Tibial artery (tissue), 4 donors: Measurements from ENCODE around the gene COX19.

Experiments
- DNase-seq, 2 donors: peaks; one replicate each; pipeline ENCODE4 v3.0.0-alpha.2; 2019
- H3K27ac ChIP-seq, 2 donors: fragments of 200-600 bp; sonication (generic) in 1 of 2; 1 replicate in 1 of 2; 2 replicates in 1 of 2; pipeline ENCODE4 v1.5.1; 2018 to 2019; ENCODE audit warnings: mild to moderate bottlenecking in 1 of 2
- H3K27me3 ChIP-seq, 2 donors: fragments of 200-600 bp; sonication (generic) in 1 of 2; one replicate each; pipeline versions ENCODE4 v1.5.1 to v1.6.0; 2016 to 2019
- H3K36me3 ChIP-seq, 3 donors: fragments of 200-600 bp; sonication (generic) in 2 of 3; one replicate each; pipeline ENCODE4 v1.5.1; 2016 to 2019; ENCODE audit warnings: mild to moderate bottlenecking in 2 of 3
- H3K4me1 ChIP-seq, 4 donors: fragments of 200-600 bp; sonication (generic) in 2 of 4; 1 replicate in 3 of 4; 2 replicates in 1 of 4; pipeline ENCODE4 v1.5.1; 2016 to 2019
- H3K4me3 ChIP-seq, 2 donors: fragments of 200-600 bp; sonication (generic) in 1 of 2; 1 replicate in 1 of 2; 2 replicates in 1 of 2; pipeline ENCODE4 v1.5.1; 2018 to 2019; ENCODE audit warnings: mild to moderate bottlenecking in 2 of 2
- H3K9me3 ChIP-seq, 3 donors: fragments of 200-600 bp; sonication (generic) in 1 of 3; one replicate each; pipeline ENCODE4 v1.5.1; 2016 to 2019
- intact Hi-C: fragments of 100-400 bp; cut with DNase I; formaldehyde crosslinking; loops from one replicate; pipeline ENCODE4 v1.15.0; 2023; ENCODE audit warnings: low total_unique reads
- TF ChIP-seq, protein P1 (sequence below), 2 experiments: fragments of 200-600 bp in 1 of 2; fragments of 450-650 bp in 1 of 2; IDR thresholded peaks; one replicate each; pipeline ENCODE4 v1.5.1; 2017 to 2019; ENCODE audit warnings: antibody characterized with exemption in 2 of 2, mild to moderate bottlenecking in 1 of 2, moderate library complexity in 1 of 2

The COX19 gene

DNA sequence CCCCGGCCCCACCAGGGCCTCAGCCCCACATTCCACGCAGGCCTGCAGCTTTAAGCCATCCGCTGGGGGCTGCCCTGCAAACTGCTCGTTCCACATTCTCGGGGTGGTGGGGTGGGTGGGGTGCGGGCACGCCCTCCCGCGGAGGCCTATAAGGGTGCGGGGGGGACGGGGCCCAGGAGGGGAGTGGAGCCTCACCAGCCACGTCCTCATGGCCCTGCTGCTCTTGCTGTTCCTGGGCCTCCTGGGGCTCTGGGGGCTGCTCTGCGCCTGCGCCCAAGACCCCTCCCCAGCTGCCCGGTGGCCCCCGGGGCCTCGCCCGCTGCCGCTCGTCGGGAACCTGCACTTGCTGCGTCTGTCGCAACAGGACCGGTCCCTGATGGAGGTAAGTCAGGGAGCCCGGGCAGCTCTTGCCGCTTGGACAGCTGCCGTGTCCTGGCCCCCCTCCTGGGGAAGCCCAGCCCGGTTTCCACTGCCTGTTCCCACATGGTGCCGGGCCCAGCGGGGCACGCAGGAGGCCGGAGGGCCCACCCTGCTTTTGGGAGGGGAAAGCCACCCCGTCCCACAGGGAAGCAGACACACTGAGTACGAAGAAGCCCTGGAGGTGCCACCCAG lies 7.8 kb upstream of the COX19 start, which contains the start of gene CYP2W1:
Gene CYP2W1, plus strand, starts transcription at position 178 of the 612 bp plus-strand sequence. Its CDS starts 31 bp downstream, at position 209.
- Histone ChIP-seq H3K9me3 (no peaks in the 10 kb centered on the region), H3K36me3 (no peaks in the 10 kb centered on the region), H3K27ac (no peak within 1 kb of the TSS), H3K4me1 (peaks cover 0 to 4% (median 0%) of the 10 kb centered on the region in 4 donors), H3K27me3 (peaks cover 0 to 55% of the 10 kb centered on the region in 2 donors), H3K4me3 (no peak within 1 kb of the TSS)
- TF ChIP-seq, protein P1, sequence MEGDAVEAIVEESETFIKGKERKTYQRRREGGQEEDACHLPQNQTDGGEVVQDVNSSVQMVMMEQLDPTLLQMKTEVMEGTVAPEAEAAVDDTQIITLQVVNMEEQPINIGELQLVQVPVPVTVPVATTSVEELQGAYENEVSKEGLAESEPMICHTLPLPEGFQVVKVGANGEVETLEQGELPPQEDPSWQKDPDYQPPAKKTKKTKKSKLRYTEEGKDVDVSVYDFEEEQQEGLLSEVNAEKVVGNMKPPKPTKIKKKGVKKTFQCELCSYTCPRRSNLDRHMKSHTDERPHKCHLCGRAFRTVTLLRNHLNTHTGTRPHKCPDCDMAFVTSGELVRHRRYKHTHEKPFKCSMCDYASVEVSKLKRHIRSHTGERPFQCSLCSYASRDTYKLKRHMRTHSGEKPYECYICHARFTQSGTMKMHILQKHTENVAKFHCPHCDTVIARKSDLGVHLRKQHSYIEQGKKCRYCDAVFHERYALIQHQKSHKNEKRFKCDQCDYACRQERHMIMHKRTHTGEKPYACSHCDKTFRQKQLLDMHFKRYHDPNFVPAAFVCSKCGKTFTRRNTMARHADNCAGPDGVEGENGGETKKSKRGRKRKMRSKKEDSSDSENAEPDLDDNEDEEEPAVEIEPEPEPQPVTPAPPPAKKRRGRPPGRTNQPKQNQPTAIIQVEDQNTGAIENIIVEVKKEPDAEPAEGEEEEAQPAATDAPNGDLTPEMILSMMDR (IDR thresholded peaks at IDR 0.05): no peak
- DNase-seq: no peak
- intact Hi-C loops: no loop called here

DNA sequence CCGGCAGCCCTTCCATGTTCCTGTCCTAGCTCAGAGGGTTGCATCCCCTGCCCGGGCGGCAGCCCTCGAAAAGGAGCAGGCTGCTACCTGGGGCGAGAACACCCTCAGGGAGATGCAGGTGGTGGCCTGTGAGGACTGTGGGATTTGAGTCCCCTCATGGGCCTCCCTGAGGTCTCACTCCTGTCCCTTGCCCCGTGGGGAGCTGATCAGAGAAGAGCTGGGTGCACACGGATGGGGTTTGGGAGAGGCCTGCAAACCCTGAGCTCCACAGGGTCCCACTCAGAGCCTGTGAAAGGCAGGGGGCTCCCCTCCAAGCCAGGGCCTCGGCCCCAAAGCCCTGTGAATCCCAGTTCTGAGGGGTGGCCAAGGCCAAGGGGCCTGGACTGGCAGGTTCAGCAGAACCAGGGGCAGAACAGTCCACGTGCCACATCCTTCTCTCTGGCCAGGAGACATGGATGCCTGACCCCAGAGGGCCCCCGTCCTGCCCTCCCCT lies 7.2 kb upstream of the COX19 start:
- H3K27me3 ChIP-seq: peaks cover 0 to 50% of the 10 kb centered on the region in 2 donors
- no peak overlapping the region for H3K4me3 ChIP-seq
- H3K4me1 ChIP-seq: peaks cover 0 to 2% (median 0%) of the 10 kb centered on the region in 4 donors
- TF ChIP-seq, protein P1 (IDR thresholded peaks at IDR 0.05): no peak
- no peak overlapping the region for H3K27ac ChIP-seq
- intact Hi-C loops: no loop called here
- H3K9me3 ChIP-seq: no peaks in the 10 kb centered on the region
- no peaks in the 10 kb centered on the region for H3K36me3 ChIP-seq
- DNase-seq: no peak

DNA sequence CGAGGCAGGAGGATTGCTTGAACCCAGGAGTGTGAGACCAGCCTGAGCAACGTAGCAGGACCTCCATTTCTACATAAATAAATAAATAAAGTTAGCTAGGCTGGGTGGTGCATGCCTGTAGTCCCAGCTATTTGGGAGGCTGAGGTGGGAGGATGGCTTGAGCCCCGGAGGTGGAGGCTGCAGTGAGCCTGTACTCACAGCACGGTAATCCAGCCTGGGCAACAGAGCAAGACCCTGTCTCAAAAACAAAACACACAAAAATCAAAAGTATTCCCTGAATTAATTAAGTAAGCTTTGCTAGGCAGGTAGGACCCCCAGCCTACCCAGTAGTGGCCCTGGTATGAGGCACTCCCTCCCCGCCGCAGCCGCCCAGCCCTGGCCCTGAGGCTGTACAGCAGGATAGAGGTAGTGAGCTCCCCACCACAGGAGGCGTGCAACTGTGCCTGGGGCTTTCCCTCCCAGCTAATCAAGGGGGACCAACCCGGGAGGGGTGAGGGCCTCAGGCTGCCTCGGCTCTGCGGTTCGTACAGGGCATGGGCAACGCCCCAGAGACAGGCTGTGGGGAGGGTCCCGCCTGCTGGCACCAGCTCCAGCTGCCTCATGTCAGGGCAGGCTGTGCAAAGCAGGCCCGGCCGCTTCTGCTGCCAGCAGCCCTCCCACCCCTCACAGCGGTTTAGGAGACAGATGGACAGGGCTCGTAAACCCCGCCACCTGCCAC lies 6.6 kb upstream of the COX19 start:
- peaks cover 0 to 44% of the 10 kb centered on the region in 2 donors for H3K27me3 ChIP-seq
- no peak for DNase-seq
- H3K4me1 ChIP-seq: peaks cover 0 to 2% (median 0%) of the 10 kb centered on the region in 4 donors
- no peak overlapping the region for H3K4me3 ChIP-seq
- H3K9me3 ChIP-seq: no peaks in the 10 kb centered on the region
- TF ChIP-seq, protein P1 (IDR thresholded peaks at IDR 0.05): no peak
- intact Hi-C loops: no loop called here
- H3K27ac ChIP-seq: no peak overlapping the region
- no peaks in the 10 kb centered on the region for H3K36me3 ChIP-seq

DNA sequence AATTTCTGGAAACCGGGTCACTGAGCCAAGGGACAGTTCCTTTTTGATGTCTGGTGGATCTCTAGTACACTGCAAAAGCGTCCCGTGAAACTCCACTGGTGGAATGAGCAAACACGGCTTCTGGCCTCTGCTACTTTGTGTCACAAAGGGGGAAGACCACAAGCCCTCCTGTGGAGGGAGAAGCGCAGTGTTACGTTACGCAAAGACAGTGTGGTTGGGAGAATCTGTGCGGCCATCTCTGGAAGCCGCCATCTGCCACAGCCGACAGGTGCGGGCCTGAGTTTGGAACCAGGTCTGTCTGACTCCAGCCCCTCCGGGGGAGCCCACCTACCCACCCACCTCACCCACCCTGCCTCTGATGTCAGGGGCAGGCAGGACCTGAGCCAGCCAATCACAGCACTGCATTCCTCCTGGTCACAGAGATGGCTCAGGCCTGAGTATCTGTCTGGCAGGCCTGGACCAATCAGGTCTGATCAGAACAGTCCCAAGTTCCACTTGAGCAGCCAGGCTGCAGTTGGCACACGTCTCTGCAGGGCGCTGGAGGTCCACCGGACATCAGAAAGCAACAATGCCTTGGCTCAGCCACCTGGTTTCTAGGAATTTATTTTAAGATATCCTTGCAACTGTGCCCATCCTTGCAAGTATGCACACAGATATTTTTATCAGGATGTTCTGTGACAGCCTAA lies 4.7 kb upstream of the COX19 start:
- no peaks in the 10 kb centered on the region for H3K9me3 ChIP-seq
- no peaks in the 10 kb centered on the region for H3K36me3 ChIP-seq
- H3K4me1 ChIP-seq: peaks cover 0 to 9% (median 4%) of the 10 kb centered on the region in 4 donors
- TF ChIP-seq, protein P1 (IDR thresholded peaks at IDR 0.05): no peak
- DNase-seq: no peak
- H3K4me3 ChIP-seq: no peak overlapping the region
- intact Hi-C loops: no loop called here
- H3K27me3 ChIP-seq: peaks cover 0 to 24% of the 10 kb centered on the region in 2 donors
- no peak overlapping the region for H3K27ac ChIP-seq

DNA sequence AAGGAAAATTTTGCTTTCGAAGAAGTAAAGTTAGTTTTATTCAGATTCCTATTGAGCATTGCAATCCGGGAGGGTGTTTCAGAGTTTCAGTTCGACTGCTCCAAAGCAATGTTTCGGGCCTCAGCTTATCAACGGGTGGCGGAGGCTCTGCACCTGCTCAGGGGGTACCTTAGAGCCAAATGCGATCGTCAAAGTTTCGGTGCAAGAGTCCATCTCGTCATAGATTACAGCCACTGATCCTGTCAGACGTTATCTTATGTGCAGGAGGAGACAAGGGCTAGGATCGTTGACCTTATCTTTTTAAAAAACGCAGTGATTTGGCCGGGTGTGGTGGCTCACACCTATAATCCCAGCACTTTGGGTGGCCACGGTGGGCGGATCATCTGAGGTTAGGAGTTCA lies 3.8 kb upstream of the COX19 start:
- peaks cover 0 to 16% of the 10 kb centered on the region in 2 donors for H3K27me3 ChIP-seq
- H3K4me1 ChIP-seq: peaks cover 0 to 15% (median 8%) of the 10 kb centered on the region in 4 donors
- H3K27ac ChIP-seq: no peak overlapping the region
- no peaks in the 10 kb centered on the region for H3K36me3 ChIP-seq
- intact Hi-C loops: no loop called here
- H3K9me3 ChIP-seq: no peaks in the 10 kb centered on the region
- DNase-seq: no peak
- H3K4me3 ChIP-seq: no peak overlapping the region
- TF ChIP-seq, protein P1 (IDR thresholded peaks at IDR 0.05): no peak
